Mesendoderm (in vitro differentiated cells): ENCODE results near the gene UPF2.
"Not testable (repeated sequence)": the region's sequence is repeated elsewhere in the genome, so short reads cannot be mapped to it uniquely, and the experiment has no call there.

ENCODE experiments used
- DNase-seq: peaks from one replicate; pipeline ENCODE4 v3.0.0; 2013
- H2AK5ac ChIP-seq: 2 replicates; pipeline ENCODE4 v1.6.1; 2013; ENCODE audit warnings: low read length, inconsistent platforms
- H2BK120ac ChIP-seq: 2 replicates; pipeline ENCODE4 v1.6.1; 2013; ENCODE audit warnings: low read depth, mild to moderate bottlenecking, low read length, moderate library complexity, mixed read lengths
- H2BK15ac ChIP-seq: replicated peaks from 2 replicates; pipeline ENCODE4 v1.6.1; 2013; ENCODE audit warnings: low read depth, mild to moderate bottlenecking, moderate library complexity
- H2BK5ac ChIP-seq: 2 replicates; pipeline ENCODE4 v1.6.1; 2013; ENCODE audit warnings: low read length, inconsistent platforms
- H3K18ac ChIP-seq: 2 replicates; pipeline ENCODE4 v1.6.1; 2013; ENCODE audit warnings: mild to moderate bottlenecking, low read length, mixed read lengths
- H3K23ac ChIP-seq: one replicate; pipeline ENCODE4 v1.6.1; 2013; ENCODE audit warnings: low read length
- H3K27ac ChIP-seq: 2 replicates; pipeline ENCODE4 v1.5.1; 2013; ENCODE audit warnings: low read depth, mild to moderate bottlenecking, inconsistent platforms, low read length, moderate library complexity
- H3K27me3 ChIP-seq: 2 replicates; pipeline ENCODE4 v1.6.1; 2013; ENCODE audit warnings: low read length, control low read depth, mild to moderate bottlenecking, inconsistent platforms; ENCODE audit not compliant: insufficient read depth, poor library complexity
- H3K36me3 ChIP-seq: 2 replicates; pipeline ENCODE4 v1.6.1; 2013; ENCODE audit warnings: low read length, inconsistent platforms; ENCODE audit not compliant: control insufficient read depth, insufficient read depth
- H3K4ac ChIP-seq: one replicate; pipeline ENCODE4 v1.6.1; 2013; ENCODE audit warnings: low read depth, mild to moderate bottlenecking, low read length, moderate library complexity
- H3K4me1 ChIP-seq: 2 replicates; pipeline ENCODE4 v1.6.1; 2013; ENCODE audit warnings: low read depth, low read length, inconsistent platforms; ENCODE audit not compliant: control insufficient read depth
- H3K4me2 ChIP-seq: 2 replicates; pipeline ENCODE4 v1.6.1; 2013; ENCODE audit warnings: low read length
- H3K4me3 ChIP-seq: 2 replicates; pipeline ENCODE4 v1.5.1; 2013; ENCODE audit warnings: mild to moderate bottlenecking, low read length
- H3K56ac ChIP-seq: one replicate; pipeline ENCODE4 v1.6.1; 2013; ENCODE audit warnings: low read length
- H3K79me1 ChIP-seq: 2 replicates; pipeline ENCODE4 v1.6.1; 2013; ENCODE audit warnings: low read length, inconsistent platforms
- H3K79me2 ChIP-seq: 2 replicates; pipeline ENCODE4 v1.6.1; 2013; ENCODE audit warnings: mild to moderate bottlenecking, low read length; ENCODE audit not compliant: control insufficient read depth, insufficient read depth
- H3K9ac ChIP-seq: 2 replicates; pipeline ENCODE4 v1.6.1; 2013; ENCODE audit warnings: low read length, inconsistent platforms
- H4K5ac ChIP-seq: one replicate; pipeline ENCODE4 v1.6.1; 2013; ENCODE audit warnings: low read length
- H4K8ac ChIP-seq: one replicate; pipeline ENCODE4 v1.6.1; 2013; ENCODE audit warnings: low read depth, mild to moderate bottlenecking, control low read depth, low read length, moderate library complexity
- WGBS: extraction: QIAGEN DNeasy Blood & Tissue Kit; methylation state at CpG from one replicate; pipeline ENCODE4 v1.1.7; 2013; ENCODE audit warnings: low lambda C conversion rate, missing lambda C conversion rate; ENCODE audit not compliant: insufficient coverage; ENCODE audit errors: extremely low coverage; 5-methylcytosine and 5-hydroxymethylcytosine counted together

UPF2 gene

DNA sequence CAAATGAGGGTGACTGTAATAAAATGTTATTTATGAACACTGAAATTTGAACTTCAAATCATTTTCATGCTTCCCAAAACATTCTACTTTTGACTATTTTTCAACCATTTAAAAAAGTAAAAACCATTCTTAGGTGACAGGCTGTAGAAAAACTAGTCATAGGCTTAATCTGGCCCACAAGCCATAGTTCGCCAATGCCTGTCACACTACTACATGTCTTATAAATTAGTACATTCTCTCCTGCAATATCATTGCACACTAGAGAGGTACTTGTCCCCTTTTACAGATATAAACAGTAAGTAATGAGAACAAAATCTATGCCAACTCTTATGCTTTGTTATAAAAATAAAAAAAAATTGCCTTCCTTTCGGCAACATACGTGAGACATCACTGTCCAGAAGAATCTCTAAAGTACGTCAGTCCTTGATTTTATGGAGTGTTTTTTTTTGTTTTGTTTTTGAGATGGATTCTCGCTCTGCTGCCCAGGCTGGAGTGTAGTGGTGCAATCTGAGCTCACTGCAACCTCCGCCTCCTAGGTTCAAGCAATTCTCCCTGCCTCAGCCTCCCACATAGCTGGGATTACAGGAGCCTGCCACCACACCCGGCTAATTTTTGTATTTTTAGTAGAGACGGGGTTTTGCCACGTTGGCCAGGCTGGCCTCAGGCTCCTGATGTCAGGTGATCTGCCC is 23.2 kb downstream of the UPF2 start:
- peaks cover 2% of the 10 kb centered on the region for H3K79me1 ChIP-seq
- no peak overlapping the region for H4K5ac ChIP-seq
- H2BK120ac ChIP-seq = no peak overlapping the region
- H3K79me2 ChIP-seq = peaks cover 4% of the 10 kb centered on the region
- no peak overlapping the region for H2BK5ac ChIP-seq
- no peak for DNase-seq
- no peak overlapping the region for H3K56ac ChIP-seq
- H2BK15ac ChIP-seq = no peak overlapping the region
- H2AK5ac ChIP-seq = no peak overlapping the region
- H3K27me3 ChIP-seq = no peaks in the 10 kb centered on the region
- no peak overlapping the region for H3K4me2 ChIP-seq
- H3K18ac ChIP-seq = no peak overlapping the region
- no peak overlapping the region for H3K27ac ChIP-seq
- no peak overlapping the region for H3K4me3 ChIP-seq
- H3K4me1 ChIP-seq = no peaks in the 10 kb centered on the region
- no peak overlapping the region for H3K4ac ChIP-seq
- no CpG with 5 or more reads among the region's 9 CpGs for WGBS
- no peaks in the 10 kb centered on the region for H3K36me3 ChIP-seq
- H4K8ac ChIP-seq = no peak overlapping the region
- H3K23ac ChIP-seq = no peak overlapping the region
- H3K9ac ChIP-seq = no peak overlapping the region

- DNase-seq = no peak
- Histone ChIP-seq H2BK15ac (no peak overlapping the region), H2BK5ac (no peak overlapping the region), H3K4ac (no peak overlapping the region), H4K8ac (no peak overlapping the region), H3K79me1 (peaks cover 5% of the 10 kb centered on the region), H3K36me3 (no peaks in the 10 kb centered on the region), H3K56ac (no peak overlapping the region), H3K4me1 (no peaks in the 10 kb centered on the region), H2BK120ac (no peak overlapping the region), H2AK5ac (no peak overlapping the region), H3K9ac (no peak overlapping the region), H3K79me2 (peaks cover 3% of the 10 kb centered on the region), H3K27me3 (no peaks in the 10 kb centered on the region), H3K23ac (no peak overlapping the region), H3K4me2 (no peak overlapping the region), H3K27ac (no peak overlapping the region), H3K18ac (no peak overlapping the region), H4K5ac (no peak overlapping the region), H3K4me3 (no peak overlapping the region)
- WGBS = no CpG with 5 or more reads among the region's 6 CpGs
Measured at GRCh38 chr10:12018438-12019282, 23.9 kb downstream of the UPF2 start.

DNA sequence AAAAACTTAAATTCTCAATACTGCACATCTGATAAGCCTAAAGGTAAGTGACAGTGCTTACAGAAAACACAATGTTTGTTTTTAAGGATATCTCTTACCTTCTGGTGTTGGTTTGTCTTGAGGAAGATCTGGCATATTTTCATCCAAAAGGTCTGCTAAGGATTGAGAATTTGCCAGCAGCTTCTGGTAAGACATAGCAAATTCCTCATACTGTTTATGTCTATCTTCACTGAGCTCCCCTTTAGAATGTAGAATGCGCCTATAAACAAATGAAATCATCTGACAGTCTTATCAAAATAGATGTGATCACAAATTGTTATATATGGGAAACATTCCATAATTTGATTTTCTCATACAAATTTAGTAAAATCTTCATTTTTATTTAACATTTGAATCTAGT is 28.7 kb downstream of the UPF2 start:
- Histone ChIP-seq H3K23ac (no peak overlapping the region), H2BK120ac (no peak overlapping the region), H3K56ac (no peak overlapping the region), H3K9ac (no peak overlapping the region), H3K27me3 (no peaks in the 10 kb centered on the region), H3K79me1 (peaks cover 3% of the 10 kb centered on the region), H3K79me2 (peaks cover 1% of the 10 kb centered on the region), H3K18ac (no peak overlapping the region), H2BK15ac (no peak overlapping the region), H3K36me3 (no peaks in the 10 kb centered on the region), H4K5ac (no peak overlapping the region), H3K4me1 (no peaks in the 10 kb centered on the region), H3K4me3 (no peak overlapping the region), H4K8ac (no peak overlapping the region), H2AK5ac (no peak overlapping the region), H3K4me2 (no peak overlapping the region), H3K27ac (no peak overlapping the region), H2BK5ac (no peak overlapping the region), H3K4ac (no peak overlapping the region)
- no CpG with 5 or more reads among the region's 1 CpG for WGBS
- no peak for DNase-seq

DNA sequence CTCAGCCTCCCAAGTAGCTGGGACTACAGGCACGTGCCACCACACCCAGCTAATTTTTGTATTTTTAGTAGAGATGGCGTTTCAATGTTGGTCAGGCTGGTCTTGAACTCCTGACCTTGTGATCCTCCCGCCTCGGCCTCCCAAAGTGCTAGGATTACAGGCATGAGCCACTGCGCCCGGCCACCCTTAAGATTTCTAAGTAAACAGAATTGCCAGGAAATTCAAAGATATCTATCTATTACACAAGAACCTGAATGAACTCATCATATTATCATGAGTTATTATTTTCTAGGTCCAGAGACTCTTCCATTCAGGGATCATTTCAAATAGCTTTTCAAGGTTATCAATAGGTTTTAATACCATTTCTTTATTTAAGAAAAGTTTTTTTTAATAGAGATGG is 29.2 kb downstream of the UPF2 start:
- H2AK5ac ChIP-seq, H3K23ac ChIP-seq, H4K8ac ChIP-seq, H3K18ac ChIP-seq, H3K79me2 ChIP-seq, H2BK15ac ChIP-seq, H3K79me1 ChIP-seq, H4K5ac ChIP-seq, H3K27ac ChIP-seq, H3K4me2 ChIP-seq, H3K36me3 ChIP-seq, H3K56ac ChIP-seq, H3K27me3 ChIP-seq, H2BK120ac ChIP-seq, H3K4ac ChIP-seq, H3K4me3 ChIP-seq, H3K9ac ChIP-seq, H2BK5ac ChIP-seq, DNase-seq, H3K4me1 ChIP-seq: not testable (repeated sequence)
- WGBS = no CpG with 5 or more reads among the region's 6 CpGs

- Histone ChIP-seq H3K79me2 (peaks cover 1% of the 10 kb centered on the region), H3K18ac (no peak overlapping the region), H3K56ac (no peak overlapping the region), H3K79me1 (peaks cover 3% of the 10 kb centered on the region), H3K9ac (no peak overlapping the region), H3K4me1 (no peaks in the 10 kb centered on the region), H3K27me3 (no peaks in the 10 kb centered on the region), H3K4me2 (no peak overlapping the region), H2BK5ac (no peak overlapping the region), H2BK15ac (no peak overlapping the region), H3K36me3 (no peaks in the 10 kb centered on the region), H2AK5ac (no peak overlapping the region), H3K4ac (no peak overlapping the region), H2BK120ac (no peak overlapping the region), H3K23ac (no peak overlapping the region), H3K4me3 (no peak overlapping the region), H4K8ac (no peak overlapping the region), H4K5ac (no peak overlapping the region), H3K27ac (no peak overlapping the region)
- no peak for DNase-seq
- WGBS = no CpG with 5 or more reads among the region's 4 CpGs
Measured at GRCh38 chr10:12010353-12010752, 32.3 kb downstream of the UPF2 start.
